ENCODE results near the gene ACBD6.

Gene ACBD6

GRCh38 chr1:180502361-180503279 lies at the start of gene ACBD6 (continued):
- TF ChIP-seq PATZ1 (tag by site-specific recombination; IDR thresholded peaks at IDR 0.05) (peak; percentile 97), GLI4 (tag by site-specific recombination; IDR thresholded peaks at IDR 0.05) (0 out of 2 replicates have a peak, but pooled peaks have one; percentile 35), ZBTB21 (tag by site-specific recombination; IDR thresholded peaks at IDR 0.05) (peak; percentile 79), ZNF76 (tag by site-specific recombination; IDR thresholded peaks at IDR 0.05; ENCODE audit: borderline replicate concordance, low read depth) (0 out of 2 replicates have a peak, but pooled peaks have one; percentile 39), ZXDB (tag by site-specific recombination; IDR thresholded peaks at IDR 0.05) (peak; percentile 87), KLF1 (tag by site-specific recombination; IDR thresholded peaks at IDR 0.05) (peak; percentile 47), ZSCAN30 (tag by site-specific recombination; IDR thresholded peaks at IDR 0.05) (peak; percentile 82), TSHZ1 (tag by site-specific recombination; IDR thresholded peaks at IDR 0.05; ENCODE audit: borderline replicate concordance) (peak; percentile 55; the same call in 1 of the 2 replicates), IKZF3 (tag by site-specific recombination; IDR thresholded peaks at IDR 0.05) (peak; percentile 63), MZF1 (tag by site-specific recombination; IDR thresholded peaks at IDR 0.05; ENCODE audit: borderline replicate concordance) (peak; percentile 42; the same call in 1 of the 2 replicates), ZNF175 (tag by site-specific recombination; IDR thresholded peaks at IDR 0.05) (no peak), TRIM28 (IDR thresholded peaks at IDR 0.05; ENCODE audit: borderline replicate concordance, low read length) (peak; percentile 80; the same call in 1 of the 2 replicates), ZNF670 (tag by site-specific recombination; IDR thresholded peaks at IDR 0.05; ENCODE audit: low read depth) (no peak), ZNF654 (tag by site-specific recombination; IDR thresholded peaks at IDR 0.05; ENCODE audit: low read depth) (peak; percentile 2; the same call in 1 of the 2 replicates), ZNF335 (tag by site-specific recombination; conservative IDR thresholded peaks at IDR 0.05) (peak; percentile 95), INSM2 (tag by site-specific recombination; IDR thresholded peaks at IDR 0.05) (peak; percentile 57; the same call in 1 of the 2 replicates), ZNF692 (tag by site-specific recombination; IDR thresholded peaks at IDR 0.05) (peak; percentile 87), REPIN1 (tag by site-specific recombination; IDR thresholded peaks at IDR 0.05; ENCODE audit: low read depth) (0 out of 2 replicates have a peak, but pooled peaks have one; percentile 82), ZNF501 (tag by site-specific recombination; IDR thresholded peaks at IDR 0.05) (peak; percentile 55), ZEB2 (tag by site-specific recombination; IDR thresholded peaks at IDR 0.05) (peak; percentile 75), SETDB1 (IDR thresholded peaks at IDR 0.05; ENCODE audit: insufficient read length, low read length) (no peak), ZNF645 (tag by site-specific recombination; IDR thresholded peaks at IDR 0.05) (no peak), ZBTB11 (tag by site-specific recombination; conservative IDR thresholded peaks at IDR 0.05; ENCODE audit: low read depth) (peak; percentile 99)

Measured in HEK293 (cell line).